ENCODE results near the gene PPFIA1.

DNA sequence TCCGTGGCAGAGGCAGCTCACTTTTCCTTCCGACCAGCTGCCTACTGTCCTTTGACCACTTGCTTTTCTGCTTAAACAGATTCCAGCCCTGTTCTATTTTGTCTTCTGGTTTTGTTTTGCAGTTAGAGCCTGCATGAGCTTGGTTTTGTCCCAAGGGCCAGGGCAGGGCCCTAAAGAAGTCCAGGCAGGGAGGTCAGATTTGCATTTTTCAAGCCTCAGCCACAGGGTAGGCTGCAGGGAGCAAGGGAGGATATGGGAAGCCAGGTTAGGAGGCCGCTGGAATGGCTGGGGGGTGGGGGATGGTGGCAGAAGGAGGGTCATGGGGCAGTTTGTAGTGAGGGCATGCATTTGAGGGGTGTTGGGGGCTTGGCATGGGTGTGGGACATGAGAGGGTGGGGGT lies 44.3 kb upstream of the PPFIA1 start:
- TF ChIP-seq REST (IDR thresholded peaks at IDR 0.05; ENCODE audit: low read depth) (no peak), CREB1 (IDR thresholded peaks at IDR 0.05; ENCODE audit: low read depth) (no peak), EP300 (IDR thresholded peaks at IDR 0.05; ENCODE audit: borderline replicate concordance) (no peak), TAF1 (IDR thresholded peaks at IDR 0.05; ENCODE audit: low read depth) (no peak), TCF12 (IDR thresholded peaks at IDR 0.05; ENCODE audit: low read depth) (no peak)
